ENCODE results near the gene DNAJB9.

GRCh38 chr7:108596560-108596959 is 26.9 kb downstream of the DNAJB9 start:
- TF ChIP-seq, protein P1, sequence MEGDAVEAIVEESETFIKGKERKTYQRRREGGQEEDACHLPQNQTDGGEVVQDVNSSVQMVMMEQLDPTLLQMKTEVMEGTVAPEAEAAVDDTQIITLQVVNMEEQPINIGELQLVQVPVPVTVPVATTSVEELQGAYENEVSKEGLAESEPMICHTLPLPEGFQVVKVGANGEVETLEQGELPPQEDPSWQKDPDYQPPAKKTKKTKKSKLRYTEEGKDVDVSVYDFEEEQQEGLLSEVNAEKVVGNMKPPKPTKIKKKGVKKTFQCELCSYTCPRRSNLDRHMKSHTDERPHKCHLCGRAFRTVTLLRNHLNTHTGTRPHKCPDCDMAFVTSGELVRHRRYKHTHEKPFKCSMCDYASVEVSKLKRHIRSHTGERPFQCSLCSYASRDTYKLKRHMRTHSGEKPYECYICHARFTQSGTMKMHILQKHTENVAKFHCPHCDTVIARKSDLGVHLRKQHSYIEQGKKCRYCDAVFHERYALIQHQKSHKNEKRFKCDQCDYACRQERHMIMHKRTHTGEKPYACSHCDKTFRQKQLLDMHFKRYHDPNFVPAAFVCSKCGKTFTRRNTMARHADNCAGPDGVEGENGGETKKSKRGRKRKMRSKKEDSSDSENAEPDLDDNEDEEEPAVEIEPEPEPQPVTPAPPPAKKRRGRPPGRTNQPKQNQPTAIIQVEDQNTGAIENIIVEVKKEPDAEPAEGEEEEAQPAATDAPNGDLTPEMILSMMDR (IDR thresholded peaks at IDR 0.05; ENCODE audit: insufficient read depth, low read length, poor library complexity, severe bottlenecking): no peak
- no peak for TF ChIP-seq EZH2phosphoT487 (conservative IDR thresholded peaks at IDR 0.05; ENCODE audit: low read length)

Measured in SU-DHL-6 (cell line).